Natural killer cell (primary cell): ENCODE results near the gene KIAA0513. TPM values are rescaled to one million over a fixed set of nuclear protein-coding genes. Genes with fewer than 3 reads are reported as not detected.

ENCODE experiments used
- ATAC-seq, 3 donors: fragments of 150-1000 bp in 2 of 3; fragments of 200-7000 bp in 1 of 3; cut with Tn5 transposase; 1 replicate in 1 of 3; 2 replicates in 2 of 3; pipeline ENCODE4 v1.10.0; 2021; ENCODE audit warnings: mild to moderate bottlenecking in 2 of 3, moderate library complexity in 2 of 3
- DNase-seq, 2 donors: peaks; one replicate each; pipeline versions ENCODE4 v3.0.0 to v3.0.0-alpha.2; 2013 to 2021; ENCODE audit warnings: mixed read lengths in 1 of 2
- H3K27ac ChIP-seq: one replicate; pipeline ENCODE4 v1.5.1; 2013; ENCODE audit warnings: mild to moderate bottlenecking, low read length
- H3K27me3 ChIP-seq: one replicate; pipeline ENCODE4 v1.6.1; 2013; ENCODE audit warnings: low read length; ENCODE audit not compliant: control insufficient read depth, insufficient read depth
- H3K36me3 ChIP-seq: one replicate; pipeline ENCODE4 v1.6.1; 2013; ENCODE audit warnings: low read length; ENCODE audit not compliant: control insufficient read depth, insufficient read depth
- H3K4me1 ChIP-seq: one replicate; pipeline ENCODE4 v1.6.1; 2013; ENCODE audit warnings: low read length; ENCODE audit not compliant: control insufficient read depth, insufficient read depth
- H3K4me3 ChIP-seq: one replicate; pipeline ENCODE4 v1.5.1; 2013; ENCODE audit warnings: low read length
- H3K9me3 ChIP-seq: one replicate; pipeline ENCODE4 v1.6.1; 2013; ENCODE audit warnings: low read length; ENCODE audit not compliant: control insufficient read depth, insufficient read depth
- H3K27ac Mint-ChIP-seq, 2 donors: one replicate each; pipeline ENCODE4 v1.8.0; 2022; ENCODE audit warnings: mild to moderate bottlenecking in 2 of 2, mixed read lengths in 2 of 2, moderate library complexity in 1 of 2
- H3K27me3 Mint-ChIP-seq, 2 donors: one replicate each; pipeline ENCODE4 v1.8.0; 2022; ENCODE audit warnings: low read depth in 2 of 2, mixed read lengths in 2 of 2
- H3K36me3 Mint-ChIP-seq: one replicate; pipeline ENCODE4 v1.8.0; 2022; ENCODE audit warnings: mixed read lengths
- H3K4me1 Mint-ChIP-seq, 2 donors: one replicate each; pipeline ENCODE4 v1.8.0; 2022; ENCODE audit warnings: mixed read lengths in 2 of 2
- H3K4me3 Mint-ChIP-seq: one replicate; pipeline ENCODE4 v1.8.0; 2022; ENCODE audit warnings: mild to moderate bottlenecking, moderate library complexity, mixed read lengths
- H3K9me3 Mint-ChIP-seq, 2 donors: one replicate each; pipeline ENCODE4 v1.8.0; 2022; ENCODE audit warnings: mixed read lengths in 2 of 2
- CTCF ChIP-seq: fragments of 200-600 bp; IDR thresholded peaks from one replicate; pipeline ENCODE4 v1.8.0; 2022; ENCODE audit warnings: antibody characterized with exemption
- WGBS: methylation state at CpG from one replicate; pipeline ENCODE4 v1.1.7; 2013; ENCODE audit warnings: missing lambda C conversion rate; ENCODE audit not compliant: insufficient coverage; 5-methylcytosine and 5-hydroxymethylcytosine counted together
- intact Hi-C: fragments of 100-400 bp; cut with micrococcal nuclease; formaldehyde crosslinking; loops from one replicate; pipeline ENCODE4 v1.14.2; 2022
- total RNA-seq, 4 donors: library from RNA; stranded (reverse); fragments of 120-200 nt in 1 of 4; gene quantifications; one replicate each; pipeline versions ENCODE4 v1.2.3 to v1.2.4, GENCODE V29; 2013 to 2022

The KIAA0513 gene
- total RNA-seq, 3 donors from 2014 or later (not counting 1 experiment from before 2014, with no cell fraction given) = 7.9 to 17.7 (median 12.1) TPM

GRCh38 chr16:85096921-85097320 lies 69.3 kb downstream of the KIAA0513 start:
- Mint-ChIP-seq H3K9me3 (no peaks in the 10 kb centered on the region), H3K36me3 (no peaks in the 10 kb centered on the region), H3K4me3 (no peak overlapping the region), H3K27ac (no peak overlapping the region), H3K27me3 (no peaks in the 10 kb centered on the region), H3K4me1 (peaks cover 24 to 32% of the 10 kb centered on the region in 2 donors)
- Histone ChIP-seq H3K36me3 (no peaks in the 10 kb centered on the region), H3K27ac (no peak overlapping the region), H3K4me1 (peaks cover 29% of the 10 kb centered on the region), H3K9me3 (no peaks in the 10 kb centered on the region), H3K27me3 (no peaks in the 10 kb centered on the region), H3K4me3 (no peak overlapping the region)
- no peak for TF ChIP-seq CTCF
- intact Hi-C loops = no loop called here
- 88% methylated on average over 9 of the region's 9 CpGs for WGBS
- DNase-seq = no peak
- no peak for ATAC-seq

- peak overlapping the region; percentile 52 to 93 for H3K27ac Mint-ChIP-seq
- intact Hi-C loops = no loop called here
- no peak for DNase-seq
- WGBS = 88% methylated on average over 10 of the region's 10 CpGs
- H3K36me3 ChIP-seq = no peaks in the 10 kb centered on the region
- H3K9me3 ChIP-seq = no peaks in the 10 kb centered on the region
- peaks cover 45% of the 10 kb centered on the region for H3K4me1 ChIP-seq
- H3K27me3 Mint-ChIP-seq = no peaks in the 10 kb centered on the region
- ATAC-seq = no peak
- no peak overlapping the region for H3K27ac ChIP-seq
- H3K4me3 Mint-ChIP-seq = peak overlapping the region; percentile 29
- no peaks in the 10 kb centered on the region for H3K27me3 ChIP-seq
- no peak overlapping the region for H3K4me3 ChIP-seq
- TF ChIP-seq CTCF = no peak
- peaks cover 40 to 48% of the 10 kb centered on the region in 2 donors for H3K4me1 Mint-ChIP-seq
- H3K36me3 Mint-ChIP-seq = no peaks in the 10 kb centered on the region
- H3K9me3 Mint-ChIP-seq = no peaks in the 10 kb centered on the region
These were observed 71.0 kb downstream of the KIAA0513 start for GRCh38 chr16:85098565-85098964.

GRCh38 chr16:85100265-85100664 lies 72.7 kb downstream of the KIAA0513 start:
- Mint-ChIP-seq H3K9me3 (no peaks in the 10 kb centered on the region), H3K36me3 (no peaks in the 10 kb centered on the region), H3K27ac (peak overlapping the region in 1 of 2 donors; percentile 93), H3K4me3 (peak overlapping the region; percentile 25), H3K4me1 (peaks cover 55 to 65% of the 10 kb centered on the region in 2 donors), H3K27me3 (no peaks in the 10 kb centered on the region)
- Histone ChIP-seq H3K36me3 (no peaks in the 10 kb centered on the region), H3K9me3 (no peaks in the 10 kb centered on the region), H3K27me3 (no peaks in the 10 kb centered on the region), H3K4me3 (no peak overlapping the region), H3K27ac (no peak overlapping the region), H3K4me1 (peaks cover 62% of the 10 kb centered on the region)
- no peak for TF ChIP-seq CTCF
- ATAC-seq (no peak), DNase-seq (no peak)
- WGBS = 97% methylated on average over 5 of the region's 10 CpGs
- intact Hi-C loops = loop anchor here (10.0 kb wide), 1 partner anchor 155 kb away; no protein-coding TSS in a partner anchor
